Suprapubic skin (tissue), 4 donors: Measurements from ENCODE around the gene TXLNB. TPM values are rescaled to one million over a fixed set of nuclear protein-coding genes. Genes with fewer than 3 reads are reported as not detected.

Experiments
- DNase-seq, 2 donors: peaks; one replicate each; pipeline ENCODE4 v3.0.0-alpha.2; 2019; ENCODE audit warnings: low spot score in 2 of 2
- H3K27ac ChIP-seq: fragments of 200-600 bp; sonication (generic); one replicate; pipeline ENCODE4 v1.5.1; 2019
- H3K27me3 ChIP-seq: fragments of 200-600 bp; sonication (generic); one replicate; pipeline ENCODE4 v1.5.1; 2019
- H3K36me3 ChIP-seq: fragments of 200-600 bp; sonication (generic); one replicate; pipeline ENCODE4 v1.5.1; 2019
- H3K4me1 ChIP-seq: fragments of 200-600 bp; sonication (generic); one replicate; pipeline ENCODE4 v1.5.1; 2019
- H3K4me3 ChIP-seq: fragments of 200-600 bp; sonication (generic); one replicate; pipeline ENCODE4 v1.5.1; 2019; ENCODE audit warnings: mild to moderate bottlenecking
- H3K9me3 ChIP-seq: fragments of 200-600 bp; sonication (generic); one replicate; pipeline ENCODE4 v1.5.1; 2019
- EP300 ChIP-seq: sonication (generic); formaldehyde crosslinking; IDR thresholded peaks from one replicate; pipeline ENCODE4 v1.6.1; 2017; ENCODE audit warnings: antibody characterized with exemption
- POLR2A ChIP-seq, 2 donors: fragments of 450-650 bp; IDR thresholded peaks; one replicate each; pipeline ENCODE4 v1.6.1; 2017; ENCODE audit warnings: antibody characterized with exemption in 2 of 2, mild to moderate bottlenecking in 2 of 2, moderate library complexity in 2 of 2
- POLR2AphosphoS5 ChIP-seq, 3 donors: sonication (generic); formaldehyde crosslinking; IDR thresholded peaks; one replicate each; pipeline ENCODE4 v1.6.1; 2017; ENCODE audit warnings: antibody characterized with exemption in 3 of 3
- WGBS: methylation state at CpG from one replicate; pipeline ENCODE4 v1.1.5; 2018; 5-methylcytosine and 5-hydroxymethylcytosine counted together
- total RNA-seq, 4 donors: library from RNA; depleted of rRNA; stranded (reverse); fragments of >200 nt; gene quantifications; one replicate each; pipeline ENCODE4 v1.1.0, GENCODE V29; 2016
- TF ChIP-seq, protein P1 (sequence below), 2 donors: fragments of 200-600 bp in 1 of 2; fragments of 450-650 bp in 1 of 2; sonication (generic) in 1 of 2; IDR thresholded peaks; one replicate each; pipeline ENCODE4 v1.5.1; 2016 to 2019; ENCODE audit warnings: antibody characterized with exemption in 2 of 2, mild to moderate bottlenecking in 1 of 2, moderate library complexity in 1 of 2

TXLNB gene
- total RNA-seq, result under 1 TPM; 0.10 to 0.59 (median 0.37) TPM

DNA sequence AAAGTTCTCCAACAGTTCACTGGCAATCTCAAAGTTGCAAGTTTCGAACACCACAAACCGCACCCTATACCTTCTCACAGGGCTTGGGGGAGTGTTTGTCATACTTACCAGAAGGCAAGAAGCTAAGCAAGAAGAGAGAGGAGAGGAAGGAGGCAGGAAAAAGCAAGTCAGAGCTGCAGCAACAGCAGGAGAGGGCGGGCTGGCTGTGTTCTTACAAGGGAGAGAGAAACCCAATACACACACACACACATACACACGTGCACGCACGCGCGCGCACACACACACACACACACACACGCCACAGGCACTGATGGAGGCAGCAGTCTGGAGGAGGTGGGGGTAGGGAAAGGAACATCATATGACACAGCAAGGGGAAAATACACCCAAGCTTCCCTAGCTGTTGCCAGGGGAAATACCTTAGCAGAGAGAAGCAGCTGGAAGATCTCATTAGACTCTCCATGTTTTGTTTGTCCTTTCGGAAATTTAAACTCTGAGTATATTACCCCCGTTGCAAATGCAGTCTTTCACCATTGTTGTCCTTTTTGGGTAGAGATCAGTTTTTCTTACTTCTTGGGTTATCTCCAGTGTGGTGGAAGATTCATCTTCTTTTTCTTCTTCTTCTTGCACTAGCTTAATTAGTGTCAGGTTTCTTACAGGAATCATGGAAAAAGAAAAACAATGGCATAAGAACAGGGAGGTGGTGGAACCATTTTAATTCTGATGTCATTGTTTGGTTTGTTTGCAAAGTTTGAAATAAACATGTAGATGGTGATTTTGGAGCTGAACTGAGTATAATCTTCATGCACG, at the start of gene TXLNB:
Gene TXLNB, minus strand, starts transcription at position 186 of the 807 bp plus-strand sequence. CDS start 3,099 bp downstream, outside the sequence.
- TF ChIP-seq POLR2AphosphoS5 (IDR thresholded peaks at IDR 0.05), result peak in 2 of 3 donors; percentile 59 to 70
- TF ChIP-seq, protein P1, sequence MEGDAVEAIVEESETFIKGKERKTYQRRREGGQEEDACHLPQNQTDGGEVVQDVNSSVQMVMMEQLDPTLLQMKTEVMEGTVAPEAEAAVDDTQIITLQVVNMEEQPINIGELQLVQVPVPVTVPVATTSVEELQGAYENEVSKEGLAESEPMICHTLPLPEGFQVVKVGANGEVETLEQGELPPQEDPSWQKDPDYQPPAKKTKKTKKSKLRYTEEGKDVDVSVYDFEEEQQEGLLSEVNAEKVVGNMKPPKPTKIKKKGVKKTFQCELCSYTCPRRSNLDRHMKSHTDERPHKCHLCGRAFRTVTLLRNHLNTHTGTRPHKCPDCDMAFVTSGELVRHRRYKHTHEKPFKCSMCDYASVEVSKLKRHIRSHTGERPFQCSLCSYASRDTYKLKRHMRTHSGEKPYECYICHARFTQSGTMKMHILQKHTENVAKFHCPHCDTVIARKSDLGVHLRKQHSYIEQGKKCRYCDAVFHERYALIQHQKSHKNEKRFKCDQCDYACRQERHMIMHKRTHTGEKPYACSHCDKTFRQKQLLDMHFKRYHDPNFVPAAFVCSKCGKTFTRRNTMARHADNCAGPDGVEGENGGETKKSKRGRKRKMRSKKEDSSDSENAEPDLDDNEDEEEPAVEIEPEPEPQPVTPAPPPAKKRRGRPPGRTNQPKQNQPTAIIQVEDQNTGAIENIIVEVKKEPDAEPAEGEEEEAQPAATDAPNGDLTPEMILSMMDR (IDR thresholded peaks at IDR 0.05), result no peak
- peak; percentile 83 to 86 for DNase-seq
- H3K4me3 ChIP-seq, result peak within 1 kb of the TSS; percentile 29

DNA sequence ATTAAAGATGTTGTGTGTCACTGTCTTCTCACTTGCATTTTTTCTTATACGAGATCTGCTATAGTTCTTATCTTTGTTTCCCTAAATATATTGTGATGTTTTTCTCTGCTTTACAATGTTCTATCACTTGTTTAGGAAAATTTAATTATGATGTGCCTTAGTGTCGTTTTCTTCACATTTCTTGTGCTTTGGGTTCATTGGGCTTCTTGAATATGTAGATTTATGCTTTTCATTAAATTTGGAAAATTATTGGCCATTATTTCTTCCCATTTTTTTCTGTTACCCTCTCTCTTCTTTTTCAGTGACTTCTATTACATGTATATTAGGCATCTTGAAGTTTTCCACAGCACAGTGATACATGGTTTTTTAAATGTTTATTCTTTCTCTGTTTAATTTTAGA, 49.3 kb upstream of the TXLNB start:
- 92% methylated on average over 2 of the region's 2 CpGs for WGBS

More for the DNA sequence above, at the start of gene TXLNB:
- Histone ChIP-seq H3K27ac (peak within 1 kb of the TSS; percentile 77), H3K36me3 (no peaks in the 10 kb centered on the region), H3K9me3 (no peaks in the 10 kb centered on the region), H3K27me3 (no peaks in the 10 kb centered on the region), H3K4me1 (peaks cover 29% of the 10 kb centered on the region)
- WGBS, result 11% methylated on average over 13 of the region's 13 CpGs

DNA sequence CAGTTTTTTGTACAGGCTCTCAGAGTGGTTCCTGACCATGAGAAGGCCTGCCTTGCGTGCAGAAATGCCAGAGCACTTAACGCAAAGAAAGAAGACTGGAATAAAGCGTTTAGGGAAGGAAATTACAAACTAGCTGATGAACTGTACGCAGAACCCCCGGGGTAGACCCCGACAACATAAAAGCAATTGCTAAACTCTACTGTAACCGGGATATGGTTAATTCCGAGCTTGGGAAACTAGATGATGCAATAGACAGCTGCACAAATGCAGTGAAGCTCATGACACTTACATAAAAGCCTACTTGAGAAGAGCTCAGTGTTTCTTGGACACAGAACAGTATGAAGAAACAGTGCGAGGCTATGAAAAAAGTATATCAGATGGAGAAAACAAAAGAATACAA, 47.0 kb upstream of the TXLNB start:
- no peak overlapping the region for H3K4me3 ChIP-seq
- no peaks in the 10 kb centered on the region for H3K27me3 ChIP-seq
- DNase-seq, result no peak
- H3K27ac ChIP-seq, result peak overlapping the region; percentile 48
- TF ChIP-seq POLR2A (IDR thresholded peaks at IDR 0.05) (no peak), POLR2AphosphoS5 (IDR thresholded peaks at IDR 0.05) (peak in 2 of 3 donors; percentile 47 to 71)
- no peaks in the 10 kb centered on the region for H3K9me3 ChIP-seq
- 55% methylated on average over 9 of the region's 9 CpGs for WGBS
- peaks cover 49% of the 10 kb centered on the region for H3K4me1 ChIP-seq
- no peaks in the 10 kb centered on the region for H3K36me3 ChIP-seq

More for the DNA sequence above, 49.3 kb upstream of the TXLNB start:
- H3K4me1 ChIP-seq, result peaks cover 41% of the 10 kb centered on the region
- no peaks in the 10 kb centered on the region for H3K36me3 ChIP-seq
- no peak overlapping the region for H3K27ac ChIP-seq
- H3K27me3 ChIP-seq, result no peaks in the 10 kb centered on the region
- TF ChIP-seq POLR2A (IDR thresholded peaks at IDR 0.05) (no peak), EP300 (no peak), POLR2AphosphoS5 (IDR thresholded peaks at IDR 0.05) (no peak)
- TF ChIP-seq, protein P1 (IDR thresholded peaks at IDR 0.05), result no peak
- no peak for DNase-seq
- H3K9me3 ChIP-seq, result no peaks in the 10 kb centered on the region
- H3K4me3 ChIP-seq, result no peak overlapping the region

DNA sequence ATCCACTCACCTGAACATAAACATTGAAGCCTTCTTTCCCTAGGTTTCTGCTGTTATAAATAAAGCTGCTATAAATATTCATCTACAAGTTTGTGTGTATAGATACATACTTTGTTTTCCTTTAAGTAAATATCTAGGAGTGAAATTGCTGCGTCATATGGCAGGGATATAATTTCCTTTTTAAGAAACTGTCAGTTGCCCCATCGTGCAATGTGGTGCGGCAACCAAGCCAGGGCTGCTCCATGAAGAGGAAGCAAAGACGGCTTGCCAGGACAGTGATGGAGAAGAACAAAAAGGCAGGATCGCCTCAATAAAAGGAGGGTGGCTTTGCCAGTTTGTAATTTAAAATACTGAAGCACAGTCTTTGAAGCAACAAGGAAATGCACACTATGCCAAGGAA, 46.0 kb upstream of the TXLNB start:
- H3K4me1 ChIP-seq, result peaks cover 46% of the 10 kb centered on the region
- 26% methylated on average over 5 of the region's 5 CpGs for WGBS
- TF ChIP-seq, protein P1 (IDR thresholded peaks at IDR 0.05), result no peak
- H3K4me3 ChIP-seq, result no peak overlapping the region
- H3K27me3 ChIP-seq, result no peaks in the 10 kb centered on the region
- DNase-seq, result no peak
- peak overlapping the region; percentile 48 for H3K27ac ChIP-seq
- no peaks in the 10 kb centered on the region for H3K36me3 ChIP-seq
- H3K9me3 ChIP-seq, result no peaks in the 10 kb centered on the region

DNA sequence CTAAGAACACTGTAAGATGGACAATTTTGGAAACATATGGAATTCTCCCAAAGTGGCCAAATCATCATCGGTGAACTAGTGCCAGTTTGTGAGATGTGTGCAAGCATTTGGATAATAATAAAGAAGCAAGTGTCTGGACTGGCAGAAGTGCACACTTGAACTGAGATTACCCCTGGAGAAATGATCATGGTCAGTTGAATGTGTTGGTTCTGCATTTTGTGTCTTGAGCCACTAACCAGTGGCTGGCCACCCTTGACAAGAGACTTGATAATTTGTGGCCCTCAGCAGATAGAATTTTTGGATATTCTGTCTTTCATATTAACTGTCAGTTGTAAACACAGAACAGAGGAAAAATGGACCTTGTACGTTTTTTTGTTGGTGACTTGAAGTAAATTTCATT, 45.2 kb upstream of the TXLNB start:
- Histone ChIP-seq H3K4me3 (no peak overlapping the region), H3K27ac (peak overlapping the region; percentile 83), H3K9me3 (no peaks in the 10 kb centered on the region), H3K36me3 (no peaks in the 10 kb centered on the region), H3K27me3 (no peaks in the 10 kb centered on the region), H3K4me1 (peaks cover 46% of the 10 kb centered on the region)
- DNase-seq, result no peak
- WGBS, result 58% methylated on average over 2 of the region's 2 CpGs
- TF ChIP-seq EP300, result no peak
- TF ChIP-seq, protein P1 (IDR thresholded peaks at IDR 0.05), result no peak
- TF ChIP-seq POLR2A (IDR thresholded peaks at IDR 0.05), result no peak
- no peak for TF ChIP-seq POLR2AphosphoS5 (IDR thresholded peaks at IDR 0.05)
